HepG2 (cell line): ENCODE data around the gene VDAC2. TPM values are rescaled to one million over a fixed set of nuclear protein-coding genes. Genes with fewer than 3 reads are reported as not detected.
A peak's percentile ranks its signal among the peaks of the same experiment; 100 is the strongest.

Experiments
- ASH2L ChIP-seq: fragments of 300-600, 200-600 bp; sonication (generic); IDR thresholded peaks from 2 replicates; pipeline ENCODE4 v1.7.0; 2017; ENCODE audit warnings: low read depth, mild to moderate bottlenecking, moderate library complexity, mixed read lengths, low read length; ENCODE audit not compliant: insufficient read length
- BRCA1 ChIP-seq: sonication (generic); formaldehyde crosslinking; IDR thresholded peaks from 2 replicates; pipeline ENCODE4 v1.4.0; 2020; ENCODE audit warnings: missing genetic modification reagents
- CEBPB ChIP-seq: IDR thresholded peaks from 2 replicates; pipeline ENCODE4 v1.6.1; 2011; ENCODE audit warnings: low read depth, low read length, improper control_type of control experiment, borderline replicate concordance
- JDP2 ChIP-seq: sonication (generic); formaldehyde crosslinking; IDR thresholded peaks from 2 replicates; pipeline ENCODE4 v1.8.1; 2022; ENCODE audit warnings: missing genetic modification reagents, borderline replicate concordance
- KAT2B ChIP-seq: fragments of 150-350 bp; IDR thresholded peaks from 2 replicates; pipeline ENCODE4 v1.6.1; 2014; ENCODE audit warnings: low read depth, low read length, borderline replicate concordance
- MBD4 ChIP-seq: IDR thresholded peaks from 2 replicates; pipeline ENCODE4 v1.6.1; 2012; ENCODE audit warnings: low read length, inconsistent platforms, borderline replicate concordance
- SMC3 ChIP-seq: IDR thresholded peaks from 2 replicates; pipeline ENCODE4 v1.6.1; 2011; ENCODE audit warnings: low read length, improper control_type of control experiment
- TOPORS ChIP-seq: sonication (generic); formaldehyde crosslinking; IDR thresholded peaks from 2 replicates; pipeline ENCODE4 v1.8.0; 2023; ENCODE audit warnings: mild to moderate bottlenecking, missing genetic modification reagents
- ZNF451 ChIP-seq: sonication (generic); formaldehyde crosslinking; IDR thresholded peaks from 2 replicates; pipeline ENCODE4 v1.5.0; 2020; ENCODE audit warnings: mild to moderate bottlenecking, missing genetic modification reagents
- ZNF484 ChIP-seq: sonication (generic); formaldehyde crosslinking; IDR thresholded peaks from 2 replicates; pipeline ENCODE4 v1.5.1; 2020; ENCODE audit warnings: mild to moderate bottlenecking, low read depth, missing genetic modification reagents, borderline replicate concordance
- ZNF720 ChIP-seq: sonication (generic); formaldehyde crosslinking; IDR thresholded peaks from 2 replicates; pipeline ENCODE4 v1.4.0; 2020; ENCODE audit warnings: missing genetic modification reagents
- polyA plus RNA-seq, 8 experiments: library from polyadenylated mRNA; depleted of rRNA in 3 of 8; stranded (reverse) in 7 of 8; unstranded in 1 of 8; fragments of >200 nt; fragmentation: Illumina TruSeq in 4 of 8; extraction: Trizol in 4 of 8; gene quantifications; 2 replicates each; pipeline versions ENCODE4 v1.2.1 to v1.2.3, GENCODE V29; 2011 to 2016; ENCODE audit warnings: low read depth in 4 of 8, missing spikeins in 1 of 8, mixed read lengths in 1 of 8; ENCODE audit not compliant: insufficient read depth in 1 of 8
- total RNA-seq, 5 experiments: library from RNA; depleted of rRNA; stranded (reverse); fragments of >200 nt; fragmentation: Illumina TruSeq; extraction: Trizol; gene quantifications; 2 replicates each; pipeline ENCODE4 v1.2.3, GENCODE V29; 2016; ENCODE audit warnings: low read depth in 1 of 5
- TF ChIP-seq, protein P1 (sequence below): sonication (generic); formaldehyde crosslinking; IDR thresholded peaks from 2 replicates; pipeline ENCODE4 v1.4.0; 2020; ENCODE audit warnings: missing genetic modification reagents, mild to moderate bottlenecking, borderline replicate concordance
- TF ChIP-seq, protein P2 (sequence below): sonication (generic); formaldehyde crosslinking; IDR thresholded peaks from 2 replicates; pipeline ENCODE4 v1.5.1; 2020; ENCODE audit warnings: mild to moderate bottlenecking, missing genetic modification reagents, moderate library complexity
- TF ChIP-seq, protein P3 (sequence below): IDR thresholded peaks from 2 replicates; pipeline ENCODE4 v1.6.1; 2016; ENCODE audit warnings: missing compliant biosample characterization, missing genetic modification reagents, borderline replicate concordance
- TF ChIP-seq, protein P4 (sequence below): sonication (generic); formaldehyde crosslinking; IDR thresholded peaks from 2 replicates; pipeline ENCODE4 v1.8.1; 2023; ENCODE audit warnings: mild to moderate bottlenecking, inconsistent platforms, moderate library complexity, missing genetic modification reagents, borderline replicate concordance

Gene VDAC2
- total and polyA plus RNA-seq, 2 of the 13 experiments (the other 11 are each of a cell fraction or from before 2014, with no cell fraction given) = 67.9 to 222 TPM

DNA sequence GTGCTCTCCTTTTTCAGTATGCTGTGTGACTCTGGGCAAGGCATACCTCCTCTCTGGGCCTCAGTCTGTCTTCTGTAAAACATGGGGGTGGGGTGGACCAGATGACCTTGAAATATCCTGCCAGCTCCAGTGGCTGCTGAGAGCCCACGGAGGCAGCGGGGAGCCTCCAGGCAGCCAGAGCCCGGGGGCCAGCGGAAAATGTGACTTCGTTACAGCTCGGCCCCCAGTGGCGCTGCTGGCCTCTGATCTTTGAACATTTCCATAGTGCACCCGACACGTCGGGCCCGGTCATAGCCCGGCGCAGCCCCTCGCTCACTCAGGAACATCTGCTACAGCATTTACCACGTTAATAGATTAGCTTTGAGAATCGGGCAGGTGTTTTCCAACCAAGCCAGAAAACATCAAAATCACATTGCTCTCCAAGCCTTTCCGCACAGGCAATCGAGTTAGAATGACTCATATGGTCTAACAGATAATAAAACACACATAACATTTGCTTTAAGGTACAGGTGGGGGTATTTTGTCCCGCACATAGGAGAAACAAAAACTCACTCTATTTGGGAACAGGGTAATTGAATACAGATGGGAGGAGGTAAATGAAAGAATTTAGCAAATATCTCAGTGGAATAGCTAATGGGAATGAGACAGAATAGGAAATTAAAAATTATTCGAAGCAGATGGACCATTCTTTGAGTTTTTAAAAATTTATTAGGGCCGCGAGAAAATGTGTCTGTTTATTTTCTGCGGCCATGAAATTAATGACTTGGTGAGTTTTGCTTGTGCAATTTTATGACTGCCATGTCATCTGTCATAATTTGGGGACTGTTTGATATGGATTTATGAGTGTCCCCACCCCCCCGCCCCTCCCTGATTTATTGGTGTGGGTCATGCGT, 51.5 kb downstream of the VDAC2 start (continued):
- TF ChIP-seq ZNF720 (no peak), MBD4 (no peak), ZNF451 (no peak), TOPORS (no peak), ASH2L (no peak), KAT2B (no peak), CEBPB (no peak), JDP2 (CRISPR knock-in tag) (no peak), ZNF484 (CRISPR knock-in tag) (no peak), BRCA1 (CRISPR knock-in tag) (no peak), SMC3 (no peak)
- TF ChIP-seq, protein P1, sequence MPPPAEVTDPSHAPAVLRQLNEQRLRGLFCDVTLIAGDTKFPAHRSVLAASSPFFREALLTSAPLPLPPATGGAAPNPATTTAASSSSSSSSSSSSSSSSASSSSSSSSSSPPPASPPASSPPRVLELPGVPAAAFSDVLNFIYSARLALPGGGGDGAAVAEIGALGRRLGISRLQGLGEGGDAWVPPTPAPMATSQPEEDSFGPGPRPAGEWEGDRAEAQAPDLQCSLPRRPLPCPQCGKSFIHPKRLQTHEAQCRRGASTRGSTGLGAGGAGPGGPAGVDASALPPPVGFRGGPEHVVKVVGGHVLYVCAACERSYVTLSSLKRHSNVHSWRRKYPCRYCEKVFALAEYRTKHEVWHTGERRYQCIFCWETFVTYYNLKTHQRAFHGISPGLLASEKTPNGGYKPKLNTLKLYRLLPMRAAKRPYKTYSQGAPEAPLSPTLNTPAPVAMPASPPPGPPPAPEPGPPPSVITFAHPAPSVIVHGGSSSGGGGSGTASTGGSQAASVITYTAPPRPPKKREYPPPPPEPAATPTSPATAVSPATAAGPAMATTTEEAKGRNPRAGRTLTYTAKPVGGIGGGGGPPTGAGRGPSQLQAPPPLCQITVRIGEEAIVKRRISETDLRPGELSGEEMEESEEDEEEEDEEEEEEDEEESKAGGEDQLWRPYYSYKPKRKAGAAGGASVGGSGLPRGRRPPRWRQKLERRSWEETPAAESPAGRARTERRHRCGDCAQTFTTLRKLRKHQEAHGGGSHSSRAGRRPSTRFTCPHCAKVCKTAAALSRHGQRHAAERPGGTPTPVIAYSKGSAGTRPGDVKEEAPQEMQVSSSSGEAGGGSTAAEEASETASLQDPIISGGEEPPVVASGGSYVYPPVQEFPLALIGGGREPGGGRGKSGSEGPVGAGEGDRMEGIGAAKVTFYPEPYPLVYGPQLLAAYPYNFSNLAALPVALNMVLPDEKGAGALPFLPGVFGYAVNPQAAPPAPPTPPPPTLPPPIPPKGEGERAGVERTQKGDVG = no peak
- TF ChIP-seq, protein P2, sequence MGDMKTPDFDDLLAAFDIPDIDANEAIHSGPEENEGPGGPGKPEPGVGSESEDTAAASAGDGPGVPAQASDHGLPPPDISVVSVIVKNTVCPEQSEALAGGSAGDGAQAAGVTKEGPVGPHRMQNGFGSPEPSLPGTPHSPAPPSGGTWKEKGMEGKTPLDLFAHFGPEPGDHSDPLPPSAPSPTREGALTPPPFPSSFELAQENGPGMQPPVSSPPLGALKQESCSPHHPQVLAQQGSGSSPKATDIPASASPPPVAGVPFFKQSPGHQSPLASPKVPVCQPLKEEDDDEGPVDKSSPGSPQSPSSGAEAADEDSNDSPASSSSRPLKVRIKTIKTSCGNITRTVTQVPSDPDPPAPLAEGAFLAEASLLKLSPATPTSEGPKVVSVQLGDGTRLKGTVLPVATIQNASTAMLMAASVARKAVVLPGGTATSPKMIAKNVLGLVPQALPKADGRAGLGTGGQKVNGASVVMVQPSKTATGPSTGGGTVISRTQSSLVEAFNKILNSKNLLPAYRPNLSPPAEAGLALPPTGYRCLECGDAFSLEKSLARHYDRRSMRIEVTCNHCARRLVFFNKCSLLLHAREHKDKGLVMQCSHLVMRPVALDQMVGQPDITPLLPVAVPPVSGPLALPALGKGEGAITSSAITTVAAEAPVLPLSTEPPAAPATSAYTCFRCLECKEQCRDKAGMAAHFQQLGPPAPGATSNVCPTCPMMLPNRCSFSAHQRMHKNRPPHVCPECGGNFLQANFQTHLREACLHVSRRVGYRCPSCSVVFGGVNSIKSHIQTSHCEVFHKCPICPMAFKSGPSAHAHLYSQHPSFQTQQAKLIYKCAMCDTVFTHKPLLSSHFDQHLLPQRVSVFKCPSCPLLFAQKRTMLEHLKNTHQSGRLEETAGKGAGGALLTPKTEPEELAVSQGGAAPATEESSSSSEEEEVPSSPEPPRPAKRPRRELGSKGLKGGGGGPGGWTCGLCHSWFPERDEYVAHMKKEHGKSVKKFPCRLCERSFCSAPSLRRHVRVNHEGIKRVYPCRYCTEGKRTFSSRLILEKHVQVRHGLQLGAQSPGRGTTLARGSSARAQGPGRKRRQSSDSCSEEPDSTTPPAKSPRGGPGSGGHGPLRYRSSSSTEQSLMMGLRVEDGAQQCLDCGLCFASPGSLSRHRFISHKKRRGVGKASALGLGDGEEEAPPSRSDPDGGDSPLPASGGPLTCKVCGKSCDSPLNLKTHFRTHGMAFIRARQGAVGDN (CRISPR knock-in tag) = peak; percentile 67
- TF ChIP-seq, protein P3, sequence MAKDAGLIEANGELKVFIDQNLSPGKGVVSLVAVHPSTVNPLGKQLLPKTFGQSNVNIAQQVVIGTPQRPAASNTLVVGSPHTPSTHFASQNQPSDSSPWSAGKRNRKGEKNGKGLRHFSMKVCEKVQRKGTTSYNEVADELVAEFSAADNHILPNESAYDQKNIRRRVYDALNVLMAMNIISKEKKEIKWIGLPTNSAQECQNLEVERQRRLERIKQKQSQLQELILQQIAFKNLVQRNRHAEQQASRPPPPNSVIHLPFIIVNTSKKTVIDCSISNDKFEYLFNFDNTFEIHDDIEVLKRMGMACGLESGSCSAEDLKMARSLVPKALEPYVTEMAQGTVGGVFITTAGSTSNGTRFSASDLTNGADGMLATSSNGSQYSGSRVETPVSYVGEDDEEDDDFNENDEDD (CRISPR knock-in tag) = no peak
- TF ChIP-seq, protein P4, sequence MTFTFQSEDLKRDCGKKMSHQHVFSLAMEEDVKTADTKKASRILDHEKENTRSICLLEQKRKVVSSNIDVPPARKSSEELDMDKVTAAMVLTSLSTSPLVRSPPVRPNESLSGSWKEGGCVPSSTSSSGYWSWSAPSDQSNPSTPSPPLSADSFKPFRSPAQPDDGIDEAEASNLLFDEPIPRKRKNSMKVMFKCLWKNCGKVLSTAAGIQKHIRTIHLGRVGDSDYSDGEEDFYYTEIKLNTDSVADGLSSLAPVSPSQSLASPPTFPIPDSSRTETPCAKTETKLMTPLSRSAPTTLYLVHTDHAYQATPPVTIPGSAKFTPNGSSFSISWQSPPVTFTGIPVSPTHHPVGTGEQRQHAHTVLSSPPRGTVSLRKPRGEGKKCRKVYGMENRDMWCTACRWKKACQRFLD (CRISPR knock-in tag) = no peak
